H9 (cell line): Measurements from ENCODE around the gene TNNT1. TPM values are rescaled to one million over a fixed set of nuclear protein-coding genes. Genes with fewer than 3 reads are reported as not detected.

Experiments
- DNase-seq: peaks from one replicate; pipeline ENCODE4 v3.0.0-alpha.2; 2017
- H2AFZ ChIP-seq: one replicate; pipeline ENCODE4 v1.6.1; 2013; ENCODE audit warnings: mild to moderate bottlenecking, low read length, control low read depth, moderate library complexity
- H2AK5ac ChIP-seq: 2 replicates; pipeline ENCODE4 v1.6.1; 2013; ENCODE audit warnings: low read length, control low read depth, mixed read lengths; ENCODE audit not compliant: insufficient read length
- H2BK120ac ChIP-seq: one replicate; pipeline ENCODE4 v1.6.1; 2013; ENCODE audit warnings: low read depth, mild to moderate bottlenecking, low read length, control low read depth, inconsistent platforms; ENCODE audit not compliant: poor library complexity, severe bottlenecking
- H2BK12ac ChIP-seq: 2 replicates; pipeline ENCODE4 v1.6.1; 2013; ENCODE audit warnings: low read length, control low read depth, mixed read lengths, low read depth; ENCODE audit not compliant: insufficient read length
- H2BK15ac ChIP-seq: 2 replicates; pipeline ENCODE4 v1.6.1; 2013; ENCODE audit warnings: low read depth, low read length, control low read depth
- H2BK20ac ChIP-seq: one replicate; pipeline ENCODE4 v1.6.1; 2013; ENCODE audit warnings: low read depth, mild to moderate bottlenecking, low read length, control low read depth, inconsistent platforms; ENCODE audit not compliant: poor library complexity, severe bottlenecking
- H2BK5ac ChIP-seq: 2 replicates; pipeline ENCODE4 v1.6.1; 2013; ENCODE audit warnings: low read length, control low read depth, mixed read lengths; ENCODE audit not compliant: insufficient read length
- H3K14ac ChIP-seq: 2 replicates; pipeline ENCODE4 v1.6.1; 2013; ENCODE audit warnings: low read length, control low read depth; ENCODE audit not compliant: insufficient read depth
- H3K18ac ChIP-seq: 2 replicates; pipeline ENCODE4 v1.6.1; 2013; ENCODE audit warnings: low read depth, mild to moderate bottlenecking, mixed read lengths, low read length, control low read depth; ENCODE audit not compliant: insufficient read length
- H3K23ac ChIP-seq: 2 replicates; pipeline ENCODE4 v1.6.1; 2013; ENCODE audit warnings: low read length, control low read depth, mixed read lengths, low read depth; ENCODE audit not compliant: insufficient read length
- H3K23me2 ChIP-seq: 2 replicates; pipeline ENCODE4 v1.6.1; 2013; ENCODE audit warnings: low read depth, mild to moderate bottlenecking, mixed read lengths, low read length, control low read depth; ENCODE audit not compliant: insufficient read length, poor library complexity, severe bottlenecking
- H3K27ac ChIP-seq: 2 replicates; pipeline ENCODE4 v1.5.1; 2013; ENCODE audit warnings: low read length, control low read depth, mixed read lengths, low read depth; ENCODE audit not compliant: insufficient read length
- H3K27me3 ChIP-seq: 2 replicates; pipeline ENCODE4 v1.6.1; 2013; ENCODE audit warnings: low read length, control low read depth, inconsistent platforms; ENCODE audit not compliant: insufficient read depth
- H3K4ac ChIP-seq: 2 replicates; pipeline ENCODE4 v1.6.1; 2013; ENCODE audit warnings: low read depth, mild to moderate bottlenecking, control low read depth, inconsistent platforms, low read length, moderate library complexity
- H3K4me1 ChIP-seq: 2 replicates; pipeline ENCODE4 v1.6.1; 2013; ENCODE audit warnings: low read length, control low read depth, inconsistent platforms; ENCODE audit not compliant: insufficient read depth
- H3K4me2 ChIP-seq: 2 replicates; pipeline ENCODE4 v1.6.1; 2013; ENCODE audit warnings: low read length, control low read depth, mixed read lengths; ENCODE audit not compliant: insufficient read length, insufficient read depth
- H3K56ac ChIP-seq: 2 replicates; pipeline ENCODE4 v1.6.1; 2013; ENCODE audit warnings: low read depth, mild to moderate bottlenecking, mixed read lengths, low read length, control low read depth; ENCODE audit not compliant: insufficient read length
- H3K79me1 ChIP-seq: 2 replicates; pipeline ENCODE4 v1.6.1; 2013; ENCODE audit warnings: low read depth, mild to moderate bottlenecking, moderate library complexity, low read length, control low read depth, inconsistent platforms; ENCODE audit not compliant: insufficient read depth, poor library complexity, severe bottlenecking
- H3K79me2 ChIP-seq: 2 replicates; pipeline ENCODE4 v1.6.1; 2013; ENCODE audit warnings: low read length, control low read depth, inconsistent platforms; ENCODE audit not compliant: insufficient read depth
- H3K9ac ChIP-seq: 2 replicates; pipeline ENCODE4 v1.6.1; 2013; ENCODE audit warnings: low read length, control low read depth, mixed read lengths; ENCODE audit not compliant: insufficient read length; ENCODE audit errors: extremely low read depth
- H3K9me3 ChIP-seq: one replicate; pipeline ENCODE4 v1.6.1; 2013; ENCODE audit warnings: low read depth, low read length, inconsistent platforms; ENCODE audit not compliant: control insufficient read depth
- H3T11ph ChIP-seq: one replicate; pipeline ENCODE4 v1.6.1; 2013; ENCODE audit warnings: mild to moderate bottlenecking, low read length, control low read depth, inconsistent platforms
- H4K20me1 ChIP-seq: one replicate; pipeline ENCODE4 v1.6.1; 2013; ENCODE audit not compliant: control insufficient read depth, insufficient read length, insufficient read depth
- H4K5ac ChIP-seq: 2 replicates; pipeline ENCODE4 v1.6.1; 2013; ENCODE audit warnings: low read depth, mild to moderate bottlenecking, mixed read lengths, low read length, control low read depth; ENCODE audit not compliant: insufficient read length
- H4K8ac ChIP-seq: replicated peaks from 2 replicates; pipeline ENCODE4 v1.6.1; 2013; ENCODE audit warnings: low read length, control low read depth, mixed read lengths, low read depth; ENCODE audit not compliant: insufficient read length
- H4K91ac ChIP-seq: 2 replicates; pipeline ENCODE4 v1.6.1; 2013; ENCODE audit warnings: low read depth, mild to moderate bottlenecking, moderate library complexity, mixed read lengths, low read length, control low read depth; ENCODE audit not compliant: insufficient read length
- H3K27ac Mint-ChIP-seq, 3 experiments: 2 replicates in 2 of 3; 3 replicates in 1 of 3; pipeline ENCODE4 v1.8.0; 2020 to 2021; ENCODE audit warnings: mixed read lengths in 3 of 3, mild to moderate bottlenecking in 1 of 3, moderate library complexity in 1 of 3
- H3K27me3 Mint-ChIP-seq: 2 replicates; pipeline ENCODE4 v1.8.0; 2021; ENCODE audit warnings: low read depth, mild to moderate bottlenecking, moderate library complexity, mixed read lengths
- H3K36me3 Mint-ChIP-seq, 3 experiments: 2 replicates in 2 of 3; 3 replicates in 1 of 3; pipeline ENCODE4 v1.8.0; 2020 to 2021; ENCODE audit warnings: low read depth in 3 of 3, mixed read lengths in 3 of 3; ENCODE audit not compliant: insufficient read depth in 1 of 3
- H3K4me1 Mint-ChIP-seq, 2 experiments: 2 replicates each; pipeline ENCODE4 v1.8.0; 2020; ENCODE audit warnings: mixed read lengths in 2 of 2
- H3K4me3 Mint-ChIP-seq, 2 experiments: 2 replicates in 1 of 2; 3 replicates in 1 of 2; pipeline ENCODE4 v1.8.0; 2020 to 2021; ENCODE audit warnings: mild to moderate bottlenecking in 2 of 2, mixed read lengths in 2 of 2, moderate library complexity in 1 of 2
- H3K9me3 Mint-ChIP-seq, 2 experiments: 2 replicates in 1 of 2; 3 replicates in 1 of 2; pipeline ENCODE4 v1.8.0; 2020; ENCODE audit warnings: mild to moderate bottlenecking in 2 of 2, mixed read lengths in 2 of 2, moderate library complexity in 1 of 2
- CTCF ChIP-seq: fragments of 200-600 bp; sonication (generic); conservative IDR thresholded peaks from 3 replicates; pipeline ENCODE4 v1.8.0; 2021; ENCODE audit warnings: antibody characterized with exemption, mild to moderate bottlenecking
- WGBS: extraction: QIAGEN DNeasy Blood & Tissue Kit; methylation state at CpG from one replicate; pipeline ENCODE4 v1.1.7; 2013; ENCODE audit warnings: missing lambda C conversion rate, low lambda C conversion rate, mixed read lengths; ENCODE audit not compliant: insufficient read length; ENCODE audit errors: extremely low coverage; 5-methylcytosine and 5-hydroxymethylcytosine counted together
- total RNA-seq: library from RNA; stranded (reverse); gene quantifications from 2 replicates; pipeline ENCODE4 v1.2.1, GENCODE V29; 2021

Gene TNNT1
- total RNA-seq, 1 experiment from 2014 or later, result 127 TPM

- no peak overlapping the region for H2BK120ac ChIP-seq
- H2BK15ac ChIP-seq, result no peak overlapping the region
- no peaks in the 10 kb centered on the region for H3K9me3 ChIP-seq
- no peak overlapping the region for H3T11ph ChIP-seq
- H3K56ac ChIP-seq, result no peak overlapping the region
- DNase-seq, result no peak
- no peaks in the 10 kb centered on the region for H3K23me2 ChIP-seq
- H4K91ac ChIP-seq, result no peak overlapping the region
- H2BK20ac ChIP-seq, result no peak overlapping the region
- no CpG with 5 or more reads among the region's 6 CpGs for WGBS
- no peak overlapping the region for H3K14ac ChIP-seq
- no peak overlapping the region for H3K9ac ChIP-seq
- no peak overlapping the region for H3K4me2 ChIP-seq
- no peak overlapping the region for H3K4me3 Mint-ChIP-seq
- no peaks in the 10 kb centered on the region for H3K4me1 Mint-ChIP-seq
- H3K36me3 Mint-ChIP-seq, result peaks cover 15 to 42% (median 34%) of the 10 kb centered on the region in 3 experiments
- no peaks in the 10 kb centered on the region for H3K4me1 ChIP-seq
- no peak overlapping the region for H3K23ac ChIP-seq
- H3K18ac ChIP-seq, result no peak overlapping the region
- TF ChIP-seq CTCF, result no peak
- no peak overlapping the region for H2BK5ac ChIP-seq
- H4K5ac ChIP-seq, result no peak overlapping the region
- no peak overlapping the region for H2BK12ac ChIP-seq
- H3K9me3 Mint-ChIP-seq, result peaks cover 2 to 5% of the 10 kb centered on the region in 2 experiments; a peak in 2 of 5 replicates
- H3K79me2 ChIP-seq, result no peaks in the 10 kb centered on the region; the same call in 1 of the 2 replicates
- H3K27me3 Mint-ChIP-seq, result no peaks in the 10 kb centered on the region
- H3K27me3 ChIP-seq, result no peaks in the 10 kb centered on the region
- no peak overlapping the region for H2AFZ ChIP-seq
- H3K4ac ChIP-seq, result no peak overlapping the region
- H4K8ac ChIP-seq, result no peak overlapping the region
- H4K20me1 ChIP-seq, result no peaks in the 10 kb centered on the region
- no peaks in the 10 kb centered on the region for H3K79me1 ChIP-seq
- H2AK5ac ChIP-seq, result no peak overlapping the region
- H3K27ac Mint-ChIP-seq, result no peak overlapping the region; a peak in 1 of 7 replicates
- H3K27ac ChIP-seq, result no peak overlapping the region
These were observed 42.4 kb downstream of the TNNT1 start for GRCh38 chr19:55106591-55106990.
